Dendritic cell treated with granulocyte-macrophage colony-stimulating factor and Interleukin-4, amounts not matched to agents 40 ng/mL and 50 ng/mL, for 4 days (primary cell): Measurements from ENCODE around the gene MSRB3.

Experiments used
- H3K27ac Mint-ChIP-seq: one replicate; pipeline ENCODE4 v1.8.0; 2022; ENCODE audit warnings: mild to moderate bottlenecking, mixed read lengths
- H3K27me3 Mint-ChIP-seq: one replicate; pipeline ENCODE4 v1.8.0; 2022; ENCODE audit warnings: mild to moderate bottlenecking, mixed read lengths
- H3K36me3 Mint-ChIP-seq: one replicate; pipeline ENCODE4 v1.8.0; 2022; ENCODE audit warnings: low read depth, mixed read lengths
- H3K4me1 Mint-ChIP-seq: one replicate; pipeline ENCODE4 v1.8.0; 2022; ENCODE audit warnings: low read depth, mixed read lengths
- H3K4me3 Mint-ChIP-seq: one replicate; pipeline ENCODE4 v1.8.0; 2022; ENCODE audit warnings: mild to moderate bottlenecking, moderate library complexity, mixed read lengths
- H3K9me3 Mint-ChIP-seq: one replicate; pipeline ENCODE4 v1.8.0; 2022; ENCODE audit warnings: mixed read lengths
- intact Hi-C: fragments of 100-400 bp; cut with micrococcal nuclease; formaldehyde crosslinking; loops from one replicate; pipeline ENCODE4 v1.15.0; 2022

MSRB3 gene

DNA sequence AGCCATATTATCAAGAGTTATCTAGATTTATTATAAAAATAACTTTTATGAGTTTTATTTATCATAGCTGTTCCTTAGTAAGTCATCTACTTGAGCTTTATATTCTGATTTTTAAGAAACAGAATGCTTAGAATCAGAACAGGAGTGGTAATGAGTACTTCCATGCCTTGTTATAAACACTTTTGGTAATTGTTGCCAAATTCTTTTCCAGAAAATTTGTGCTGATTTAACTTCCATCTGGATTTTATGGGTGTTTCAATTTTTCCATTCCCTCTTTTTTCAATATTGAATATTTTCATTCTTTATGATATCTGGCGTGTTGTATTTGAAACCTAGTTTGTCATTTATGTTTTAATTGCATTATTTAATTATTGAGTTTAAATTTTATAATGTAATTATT, 131.2 kb downstream of the MSRB3 start:
- H3K36me3 Mint-ChIP-seq, result no peaks in the 10 kb centered on the region
- H3K27ac Mint-ChIP-seq, result no peak overlapping the region
- H3K27me3 Mint-ChIP-seq, result no peaks in the 10 kb centered on the region
- no peaks in the 10 kb centered on the region for H3K9me3 Mint-ChIP-seq
- H3K4me1 Mint-ChIP-seq, result peaks cover 17% of the 10 kb centered on the region
- no peak overlapping the region for H3K4me3 Mint-ChIP-seq
- intact Hi-C loops, result no loop called here

GRCh38 chr12:65411171-65411570, 132.7 kb downstream of the MSRB3 start:
- no peak overlapping the region for H3K4me3 Mint-ChIP-seq

GRCh38 chr12:65414526-65414925, 136.0 kb downstream of the MSRB3 start:
- peaks cover 20% of the 10 kb centered on the region for H3K4me1 Mint-ChIP-seq
- H3K4me3 Mint-ChIP-seq, result no peak overlapping the region
- peaks cover 8% of the 10 kb centered on the region for H3K9me3 Mint-ChIP-seq
- no peaks in the 10 kb centered on the region for H3K27me3 Mint-ChIP-seq
- no peaks in the 10 kb centered on the region for H3K36me3 Mint-ChIP-seq
- no peak overlapping the region for H3K27ac Mint-ChIP-seq
- intact Hi-C loops, result no loop called here

More at GRCh38 chr12:65411171-65411570, 132.7 kb downstream of the MSRB3 start:
- H3K27me3 Mint-ChIP-seq, result no peaks in the 10 kb centered on the region
- peaks cover 20% of the 10 kb centered on the region for H3K4me1 Mint-ChIP-seq
- H3K36me3 Mint-ChIP-seq, result no peaks in the 10 kb centered on the region
- intact Hi-C loops, result no loop called here
- no peak overlapping the region for H3K27ac Mint-ChIP-seq
- no peaks in the 10 kb centered on the region for H3K9me3 Mint-ChIP-seq

DNA sequence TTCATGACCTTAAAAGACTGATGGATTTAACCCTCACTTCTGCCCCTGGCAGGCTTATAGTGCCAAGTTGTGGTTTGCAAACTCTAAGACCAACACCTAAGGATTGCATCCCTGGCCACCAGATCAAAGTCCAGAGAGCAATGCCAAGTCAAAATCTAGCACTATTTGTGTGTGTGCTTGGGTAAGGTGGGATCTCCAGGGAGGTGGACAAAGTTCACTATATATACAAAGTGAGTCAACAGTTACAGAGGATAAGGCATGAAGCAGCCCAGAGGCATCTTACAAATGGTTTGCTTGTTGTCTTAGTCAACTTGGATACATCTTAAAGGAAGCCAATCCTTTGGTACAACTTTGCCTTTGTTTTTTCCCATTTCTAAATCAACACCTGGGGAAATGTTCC, 137.3 kb downstream of the MSRB3 start:
- Mint-ChIP-seq H3K4me3 (no peak overlapping the region), H3K27me3 (no peaks in the 10 kb centered on the region), H3K4me1 (peaks cover 14% of the 10 kb centered on the region), H3K36me3 (no peaks in the 10 kb centered on the region), H3K9me3 (peaks cover 16% of the 10 kb centered on the region), H3K27ac (no peak overlapping the region)
- intact Hi-C loops, result no loop called here

DNA sequence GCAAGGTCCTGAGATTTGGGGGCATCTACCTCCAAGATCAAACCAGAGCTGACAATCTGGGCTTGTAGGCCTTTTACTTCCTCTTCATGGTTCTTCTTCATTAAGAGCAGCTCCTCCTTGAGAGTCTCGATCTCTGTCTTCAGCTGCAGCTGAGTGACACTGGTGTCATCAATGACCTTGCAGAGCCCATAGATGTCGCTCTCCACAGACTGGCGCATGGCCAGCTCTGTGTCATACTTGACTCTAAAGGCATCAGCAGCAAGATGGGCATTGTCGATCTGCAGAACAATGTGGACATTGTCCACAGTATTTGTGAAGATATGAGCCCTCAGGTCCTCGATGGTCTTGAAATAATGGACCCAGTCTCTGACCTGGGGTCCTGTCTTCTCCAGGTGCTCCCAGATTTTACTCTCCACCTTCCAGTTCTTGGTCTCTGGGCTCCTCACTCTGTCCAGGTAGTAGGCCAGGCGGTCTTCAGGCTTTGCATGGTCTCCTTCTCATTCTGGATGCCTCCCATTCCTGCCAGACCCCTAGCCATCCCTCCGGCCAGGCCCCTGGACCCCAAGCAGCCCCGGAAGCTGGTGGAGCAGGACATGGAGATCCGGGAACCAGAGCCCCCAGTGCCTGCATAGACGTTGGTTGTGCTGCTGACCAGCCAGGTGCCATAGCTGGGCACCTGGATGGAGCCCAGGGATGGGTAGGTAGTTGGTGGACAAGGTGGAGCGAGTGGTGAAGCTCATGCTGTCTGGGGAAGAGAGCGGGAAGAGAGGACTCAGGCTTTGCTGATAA, 141.0 kb downstream of the MSRB3 start:
- no peak overlapping the region for H3K4me3 Mint-ChIP-seq
- no peak overlapping the region for H3K27ac Mint-ChIP-seq
- peaks cover 11% of the 10 kb centered on the region for H3K36me3 Mint-ChIP-seq
- H3K27me3 Mint-ChIP-seq, result no peaks in the 10 kb centered on the region
- peaks cover 40% of the 10 kb centered on the region for H3K9me3 Mint-ChIP-seq
- H3K4me1 Mint-ChIP-seq, result peaks cover 6% of the 10 kb centered on the region
- intact Hi-C loops, result no loop called here

GRCh38 chr12:65420941-65421340, 142.5 kb downstream of the MSRB3 start:
- intact Hi-C loops, result no loop called here
- peaks cover 11% of the 10 kb centered on the region for H3K36me3 Mint-ChIP-seq
- H3K27ac Mint-ChIP-seq, result no peak overlapping the region
- H3K9me3 Mint-ChIP-seq, result peaks cover 51% of the 10 kb centered on the region
- H3K4me3 Mint-ChIP-seq, result no peak overlapping the region
- no peaks in the 10 kb centered on the region for H3K27me3 Mint-ChIP-seq
- H3K4me1 Mint-ChIP-seq, result no peaks in the 10 kb centered on the region

DNA sequence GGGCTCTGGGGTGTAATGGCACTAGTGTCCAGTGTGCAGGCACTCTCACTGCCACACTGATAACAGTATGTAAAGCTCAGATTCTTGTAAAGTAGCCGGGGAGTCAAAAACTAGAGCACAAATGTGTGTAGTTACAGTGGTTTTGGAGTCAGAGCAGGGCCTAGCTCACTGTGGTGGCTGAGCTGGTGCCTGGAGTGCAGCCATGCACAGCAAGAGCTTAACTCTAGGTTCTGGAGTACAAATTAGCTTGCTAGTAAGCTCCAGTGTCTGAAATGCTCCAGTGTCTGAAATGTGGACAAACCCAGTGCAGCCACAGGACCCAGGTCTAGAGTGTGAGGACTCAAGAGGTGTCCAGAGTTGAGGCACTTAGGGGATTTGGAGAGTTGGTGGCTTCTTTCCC, 149.2 kb downstream of the MSRB3 start:
- intact Hi-C loops, result no loop called here
- H3K4me3 Mint-ChIP-seq, result no peak overlapping the region
- H3K27me3 Mint-ChIP-seq, result no peaks in the 10 kb centered on the region
- no peak overlapping the region for H3K27ac Mint-ChIP-seq
- no peaks in the 10 kb centered on the region for H3K36me3 Mint-ChIP-seq
- H3K4me1 Mint-ChIP-seq, result no peaks in the 10 kb centered on the region
- H3K9me3 Mint-ChIP-seq, result peaks cover 31% of the 10 kb centered on the region

GRCh38 chr12:65430006-65430405, 151.5 kb downstream of the MSRB3 start:
- Mint-ChIP-seq H3K4me1 (no peaks in the 10 kb centered on the region), H3K27me3 (no peaks in the 10 kb centered on the region), H3K27ac (no peak overlapping the region), H3K9me3 (peaks cover 18% of the 10 kb centered on the region), H3K36me3 (no peaks in the 10 kb centered on the region), H3K4me3 (no peak overlapping the region)
- intact Hi-C loops, result no loop called here

GRCh38 chr12:65430571-65431306, 152.3 kb downstream of the MSRB3 start:
- intact Hi-C loops, result no loop called here
- no peak overlapping the region for H3K4me3 Mint-ChIP-seq
- H3K9me3 Mint-ChIP-seq, result peaks cover 12% of the 10 kb centered on the region
- H3K4me1 Mint-ChIP-seq, result no peaks in the 10 kb centered on the region
- H3K27me3 Mint-ChIP-seq, result no peaks in the 10 kb centered on the region
- H3K36me3 Mint-ChIP-seq, result no peaks in the 10 kb centered on the region
- no peak overlapping the region for H3K27ac Mint-ChIP-seq

- no peak overlapping the region for H3K4me3 Mint-ChIP-seq
- no peaks in the 10 kb centered on the region for H3K4me1 Mint-ChIP-seq
- intact Hi-C loops, result no loop called here
- no peaks in the 10 kb centered on the region for H3K36me3 Mint-ChIP-seq
- no peaks in the 10 kb centered on the region for H3K9me3 Mint-ChIP-seq
- H3K27me3 Mint-ChIP-seq, result no peaks in the 10 kb centered on the region
- no peak overlapping the region for H3K27ac Mint-ChIP-seq
Measured at GRCh38 chr12:65432114-65432513, 153.6 kb downstream of the MSRB3 start.

GRCh38 chr12:65432651-65433050, 154.2 kb downstream of the MSRB3 start:
- Mint-ChIP-seq H3K27me3 (no peaks in the 10 kb centered on the region), H3K4me3 (no peak overlapping the region), H3K36me3 (no peaks in the 10 kb centered on the region), H3K4me1 (no peaks in the 10 kb centered on the region), H3K27ac (no peak overlapping the region), H3K9me3 (no peaks in the 10 kb centered on the region)
- intact Hi-C loops, result no loop called here

GRCh38 chr12:65434737-65435136, 156.3 kb downstream of the MSRB3 start:
- intact Hi-C loops, result no loop called here
- no peaks in the 10 kb centered on the region for H3K36me3 Mint-ChIP-seq
- no peaks in the 10 kb centered on the region for H3K9me3 Mint-ChIP-seq
- H3K4me1 Mint-ChIP-seq, result no peaks in the 10 kb centered on the region
- no peaks in the 10 kb centered on the region for H3K27me3 Mint-ChIP-seq
- H3K27ac Mint-ChIP-seq, result no peak overlapping the region
- no peak overlapping the region for H3K4me3 Mint-ChIP-seq

DNA sequence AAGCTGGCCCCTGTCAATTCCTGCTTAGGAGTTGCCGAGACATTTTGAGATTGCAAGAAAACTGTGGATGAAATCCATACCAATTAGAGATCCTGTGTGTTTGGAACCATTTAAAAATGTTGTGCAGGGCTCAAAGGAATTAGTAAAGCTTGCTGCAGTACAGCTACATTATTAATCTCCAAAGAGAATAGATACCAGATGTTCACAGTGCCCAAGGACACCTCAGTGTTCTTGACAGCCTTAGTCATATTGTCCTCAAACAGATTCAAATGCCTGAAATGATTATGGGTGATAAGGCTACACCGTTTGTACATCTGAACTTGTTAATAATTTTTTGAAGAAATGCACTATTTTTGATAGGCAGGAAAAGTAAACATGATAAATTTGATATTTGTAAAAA, 164.6 kb downstream of the MSRB3 start:
- Mint-ChIP-seq H3K4me1 (no peaks in the 10 kb centered on the region), H3K9me3 (no peaks in the 10 kb centered on the region), H3K4me3 (no peak overlapping the region), H3K27ac (no peak overlapping the region), H3K36me3 (no peaks in the 10 kb centered on the region), H3K27me3 (no peaks in the 10 kb centered on the region)
- intact Hi-C loops, result no loop called here

- Mint-ChIP-seq H3K27ac (no peak overlapping the region), H3K9me3 (no peaks in the 10 kb centered on the region), H3K27me3 (no peaks in the 10 kb centered on the region), H3K36me3 (no peaks in the 10 kb centered on the region), H3K4me3 (no peak overlapping the region), H3K4me1 (peaks cover 8% of the 10 kb centered on the region)
- intact Hi-C loops, result no loop called here
Measured at GRCh38 chr12:65444996-65445395, 166.5 kb downstream of the MSRB3 start.
